Activated T-helper 1 cell treated with anti-CD3 and anti-CD28 coated beads, Interleukin-2, amount 50 U/mL, for 16 hours (primary cell): Measurements from ENCODE around the gene NGLY1.

Source experiments
- DNase-seq, 2 donors: peaks; one replicate each; pipeline ENCODE4 v3.0.0-alpha.2; 2020; ENCODE audit warnings: low read depth in 1 of 2, low spot score in 1 of 2

The NGLY1 gene

DNA sequence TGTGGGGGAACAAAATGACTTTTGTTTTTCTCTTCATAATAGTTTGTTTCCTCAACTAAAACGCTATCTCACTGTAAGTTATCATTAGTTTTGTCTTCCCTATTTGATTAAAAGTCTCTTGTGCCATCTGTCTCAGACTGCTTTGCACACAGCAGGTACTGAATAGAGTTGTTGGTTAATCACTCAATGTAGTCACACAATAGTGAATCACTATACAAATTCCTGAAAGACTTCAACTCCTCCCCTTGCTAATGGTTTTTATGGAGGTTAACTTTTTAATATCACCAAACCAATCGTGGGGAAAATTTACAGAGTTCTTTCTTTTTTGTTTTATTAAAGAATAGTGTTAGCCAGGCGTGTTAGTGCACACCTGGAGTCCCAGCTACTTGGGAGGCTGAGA lies 2.6 kb upstream of the NGLY1 start:
- DNase-seq = no peak

DNA sequence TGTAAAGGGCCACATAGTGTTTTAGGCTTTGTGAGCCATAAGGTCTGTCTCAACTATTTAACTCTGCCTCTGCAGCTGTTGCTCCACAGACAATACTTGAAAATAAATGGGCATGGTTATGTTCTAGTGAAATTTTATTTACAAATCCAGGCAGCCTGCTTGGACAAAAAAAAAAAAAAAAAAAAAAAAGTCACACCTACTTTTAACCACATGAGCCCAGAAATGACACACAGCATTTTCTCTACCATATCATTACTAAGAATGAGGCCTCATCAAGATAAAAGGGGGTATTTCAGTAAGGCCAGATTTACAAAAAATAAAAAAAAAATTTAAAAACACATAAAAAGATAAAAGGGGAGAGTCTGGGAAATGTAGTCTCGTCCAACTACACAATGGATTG lies 1.7 kb upstream of the NGLY1 start:
- DNase-seq = no peak

DNA sequence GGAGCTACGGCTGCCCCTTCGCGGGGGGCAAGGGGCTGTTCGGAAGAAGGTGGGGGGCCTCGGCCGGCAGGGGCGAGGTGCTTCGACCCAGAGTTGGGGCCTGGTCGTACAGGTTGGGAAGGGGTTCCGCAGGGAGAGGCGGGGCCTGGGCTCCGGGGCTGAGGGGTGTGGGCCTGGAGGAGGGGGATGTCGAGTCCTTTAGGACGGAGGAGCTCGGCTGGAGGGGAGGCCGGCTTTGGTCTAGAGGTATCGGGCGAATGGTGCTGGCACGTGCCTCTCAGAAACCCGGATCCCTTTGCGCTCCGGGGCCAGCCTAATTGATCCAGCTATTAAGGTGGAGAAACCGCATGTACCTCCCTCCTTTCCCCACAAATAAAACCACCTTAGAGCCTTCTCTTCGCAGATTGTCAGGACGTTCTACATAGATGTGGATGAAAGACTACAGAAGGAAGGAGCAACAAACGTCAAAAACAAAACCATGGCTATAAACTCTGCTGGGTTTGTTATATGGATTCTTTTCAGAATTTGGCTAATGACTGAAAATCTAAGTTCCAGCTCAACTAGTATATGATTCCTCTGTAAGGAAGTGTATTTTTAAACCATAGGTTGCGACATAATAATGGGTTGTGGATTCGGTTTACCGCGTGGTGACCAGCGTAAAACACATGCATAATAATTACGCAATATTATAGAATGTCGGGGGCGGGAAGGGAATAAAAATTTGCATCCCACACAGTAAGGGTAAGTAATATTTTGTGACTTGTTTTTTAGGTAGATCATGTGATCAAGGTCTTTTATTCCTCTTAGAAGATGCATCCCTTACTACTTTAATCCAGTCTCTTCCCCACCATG lies 644 bp upstream of the NGLY1 start:
- DNase-seq = no peak

DNA sequence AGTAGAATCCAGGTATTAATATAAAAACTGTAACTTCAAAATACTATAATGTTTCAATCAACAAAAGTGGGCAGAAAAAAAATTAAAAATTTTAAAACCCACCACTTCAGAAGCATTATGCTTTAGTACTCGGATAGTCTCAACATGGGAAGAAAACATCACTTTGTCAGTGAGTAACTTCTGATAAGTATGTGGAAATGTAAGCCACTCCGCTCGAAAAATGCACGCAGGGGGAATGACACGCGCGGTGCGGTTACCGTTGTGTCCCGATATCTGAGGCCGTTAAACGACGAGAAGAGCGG lies 656 bp downstream of the NGLY1 start:
- DNase-seq = no peak

DNA sequence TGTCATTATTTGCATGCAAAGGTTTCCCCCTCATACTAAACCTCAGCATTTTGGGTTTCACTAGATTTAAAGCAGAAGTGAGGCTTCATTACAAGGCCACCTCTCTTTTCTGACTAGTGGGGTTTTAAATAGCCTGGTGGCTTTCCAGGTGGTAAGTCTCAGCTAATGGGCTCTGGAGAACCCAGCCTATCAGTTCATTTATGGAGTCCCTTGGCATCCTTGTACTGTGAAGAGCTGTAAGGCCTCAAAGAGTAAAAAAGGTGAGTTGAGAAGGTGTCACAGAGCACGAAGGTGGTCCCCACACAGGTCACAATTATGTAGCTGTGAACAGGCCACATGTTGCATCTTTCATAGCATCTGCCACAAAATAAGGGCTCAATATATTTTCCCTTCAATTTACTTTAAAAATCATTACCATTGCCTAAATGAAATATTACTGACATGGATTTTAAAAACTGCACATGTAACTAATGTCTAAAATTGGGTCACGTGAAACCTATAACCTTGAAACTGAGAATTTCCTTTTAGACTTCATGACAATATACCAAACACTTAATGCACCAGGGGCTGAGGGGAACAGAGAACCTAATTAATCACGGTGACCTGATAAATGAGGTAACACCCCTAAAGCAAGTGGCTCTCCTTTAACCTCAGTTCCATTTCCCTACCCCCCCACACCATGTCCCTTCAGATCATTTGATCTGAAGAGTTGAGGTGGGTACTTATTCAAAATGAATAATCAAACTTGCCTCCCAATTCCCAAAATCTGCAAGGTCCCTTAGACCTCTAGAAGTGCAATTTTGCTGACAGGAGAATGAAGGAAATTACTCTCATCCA lies 1.3 kb downstream of the NGLY1 start:
- DNase-seq = no peak

DNA sequence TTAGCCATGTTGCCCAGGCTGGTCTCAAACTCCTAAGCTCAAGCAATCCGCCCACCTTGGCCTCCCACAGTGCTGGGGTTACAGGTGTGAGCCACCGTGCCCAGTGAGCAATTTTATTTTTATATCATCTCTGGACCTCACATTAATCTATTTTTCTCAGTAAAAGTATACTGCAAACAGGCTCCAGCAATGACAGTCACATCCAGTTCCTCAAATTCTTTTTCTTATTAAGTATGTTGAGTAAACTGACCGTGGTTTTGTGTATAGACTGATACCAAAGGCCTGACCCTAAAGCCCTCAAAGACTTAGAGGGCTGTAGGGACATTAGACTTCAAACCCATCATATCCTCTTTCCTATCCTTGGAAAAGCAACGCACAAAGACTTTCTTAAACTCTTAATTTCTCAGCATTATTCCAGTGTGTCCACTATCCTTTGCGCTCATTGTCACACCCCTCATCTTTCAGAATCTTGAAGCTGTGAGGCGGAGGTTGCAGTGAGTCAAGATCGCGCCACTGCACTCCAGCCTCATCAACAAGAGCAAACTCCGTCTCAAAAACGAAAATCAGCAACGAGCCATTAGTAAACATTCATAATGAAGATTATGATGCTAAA lies 2.0 kb downstream of the NGLY1 start:
- no peak for DNase-seq

DNA sequence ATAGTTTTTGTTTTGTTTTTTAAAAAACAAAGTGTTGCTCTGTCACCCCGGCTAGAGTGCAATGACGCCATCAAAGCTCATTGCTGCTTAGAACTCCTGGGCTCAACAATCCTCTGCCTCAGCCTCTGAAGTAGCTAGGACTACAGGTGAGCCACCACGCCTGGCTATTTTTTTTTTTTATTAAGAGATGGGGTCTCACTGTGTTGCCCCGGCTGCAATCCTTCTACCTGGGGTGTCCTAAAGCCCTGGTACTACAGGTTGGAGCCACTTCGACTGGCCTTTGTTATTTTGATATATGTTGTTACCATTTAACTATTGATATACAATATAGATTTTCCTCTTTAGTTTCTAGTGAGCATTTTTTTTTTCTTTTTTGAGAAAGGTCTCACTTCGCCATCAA lies 2.6 kb downstream of the NGLY1 start:
- DNase-seq = no peak

DNA sequence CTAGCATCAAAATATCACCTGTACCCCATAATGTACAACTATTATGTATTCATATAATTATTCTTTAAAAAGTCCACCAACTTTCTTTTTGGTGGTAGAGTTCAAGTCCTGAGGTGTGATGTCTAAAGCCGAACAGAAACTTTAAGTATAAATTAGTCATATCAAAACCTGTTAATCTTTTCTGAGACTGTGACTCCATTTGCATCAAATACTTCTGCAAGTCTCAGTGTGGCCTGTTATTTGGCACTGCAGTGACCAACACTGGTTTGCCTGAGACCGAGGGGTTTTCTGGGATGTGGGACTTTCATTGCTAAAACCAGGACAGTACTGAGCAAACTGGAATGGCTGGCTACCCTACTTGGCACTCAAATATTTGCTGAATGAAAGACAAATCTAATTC lies 7.3 kb downstream of the NGLY1 start:
- no peak for DNase-seq

DNA sequence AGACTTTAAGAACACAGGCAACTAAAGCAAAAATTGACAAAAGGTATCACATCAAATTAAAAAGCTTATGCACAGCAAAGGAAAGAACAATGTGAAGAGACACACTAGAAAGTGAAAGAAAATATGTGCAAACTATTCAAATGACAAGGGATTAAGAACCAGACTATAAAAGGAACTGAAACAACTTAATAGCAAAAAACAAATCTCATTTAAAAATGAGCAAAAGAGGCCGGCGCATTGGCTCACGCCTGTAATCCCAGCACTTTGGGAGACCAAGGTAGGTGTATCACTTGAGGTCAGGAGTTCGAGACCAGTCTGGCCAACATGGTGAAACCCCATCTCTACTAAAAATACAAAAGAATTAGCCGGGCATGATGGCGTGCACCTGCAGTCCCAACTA lies 14.4 kb downstream of the NGLY1 start:
- no peak for DNase-seq

DNA sequence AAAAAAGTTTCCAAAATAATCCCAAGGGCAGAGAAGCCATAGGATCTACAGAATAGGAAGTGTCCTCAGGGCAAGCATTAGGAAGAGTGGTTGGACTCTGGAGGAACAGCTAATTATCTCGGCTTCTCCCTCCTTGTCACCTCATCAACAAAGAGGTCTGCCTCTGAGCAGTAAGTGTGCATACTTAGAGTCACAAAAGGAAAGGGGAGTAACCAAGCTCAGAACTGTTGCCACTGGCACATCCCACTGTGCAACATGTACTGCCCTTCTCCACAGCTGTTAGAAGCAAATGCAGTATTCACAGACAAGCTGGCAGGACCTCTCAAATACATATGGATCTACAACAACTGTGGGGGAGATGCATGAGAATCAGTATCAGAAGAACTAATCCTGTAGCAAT lies 31.5 kb downstream of the NGLY1 start:
- no peak for DNase-seq

DNA sequence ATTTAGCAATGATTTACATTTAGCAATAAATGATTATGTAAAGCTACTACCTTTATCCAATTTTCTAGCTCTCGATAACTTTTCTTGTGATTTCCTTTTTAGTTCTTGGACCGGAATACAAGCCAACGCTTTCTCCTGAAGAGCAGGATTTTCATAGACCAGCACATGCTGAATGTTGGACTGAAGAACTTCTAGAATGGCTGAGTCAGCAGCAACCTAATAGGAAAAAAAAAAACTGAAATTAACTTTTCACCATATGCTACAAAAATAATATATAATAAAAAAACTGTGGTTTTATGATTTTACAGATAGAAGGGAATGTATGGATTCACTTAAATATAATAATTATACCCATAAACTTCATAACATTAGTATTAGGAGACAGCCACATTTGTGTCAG lies 32.2 kb downstream of the NGLY1 start:
- no peak for DNase-seq

DNA sequence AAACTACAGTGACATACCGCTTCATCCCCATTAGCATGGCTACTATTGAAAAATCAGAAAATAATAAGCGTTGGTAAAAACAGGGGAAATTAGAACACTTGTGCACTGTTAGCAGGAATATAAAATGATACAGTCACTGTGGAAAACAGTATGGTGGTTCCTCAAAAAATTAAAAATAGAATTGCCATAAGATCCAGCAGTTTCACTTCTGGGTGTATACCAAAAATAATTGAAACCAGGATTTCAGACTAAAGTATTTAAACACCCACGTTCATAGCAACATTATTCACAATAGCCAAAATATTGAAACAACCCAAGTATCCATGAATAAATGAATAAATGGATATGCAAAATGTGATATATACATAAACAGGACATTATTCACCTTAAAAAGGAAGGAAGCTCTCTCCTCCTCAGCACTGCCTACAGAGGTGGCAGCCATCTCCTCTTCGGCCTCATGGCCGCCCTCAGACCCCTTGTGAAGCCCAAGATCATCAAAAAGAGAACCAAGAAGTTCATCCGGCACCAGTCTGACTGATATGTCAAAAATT lies 34.1 kb downstream of the NGLY1 start:
- DNase-seq = no peak

DNA sequence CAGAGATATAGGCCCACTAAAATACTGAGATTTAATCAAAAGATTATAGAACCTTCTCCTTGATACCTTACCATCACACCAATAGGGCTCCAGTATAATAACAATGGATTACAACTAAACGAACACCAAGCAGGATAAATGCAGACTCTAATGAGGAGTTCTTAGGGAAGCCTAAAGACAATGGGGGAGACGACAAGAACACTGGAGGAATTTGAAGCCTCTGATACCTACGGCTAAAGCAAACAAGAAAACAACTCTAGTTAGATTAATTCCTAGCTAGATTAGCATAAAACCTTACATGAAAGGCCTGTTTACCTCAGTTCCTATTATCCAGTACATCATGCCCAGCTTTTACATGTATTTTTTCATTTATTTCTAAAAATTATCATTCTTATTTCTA lies 35.1 kb downstream of the NGLY1 start:
- no peak for DNase-seq

DNA sequence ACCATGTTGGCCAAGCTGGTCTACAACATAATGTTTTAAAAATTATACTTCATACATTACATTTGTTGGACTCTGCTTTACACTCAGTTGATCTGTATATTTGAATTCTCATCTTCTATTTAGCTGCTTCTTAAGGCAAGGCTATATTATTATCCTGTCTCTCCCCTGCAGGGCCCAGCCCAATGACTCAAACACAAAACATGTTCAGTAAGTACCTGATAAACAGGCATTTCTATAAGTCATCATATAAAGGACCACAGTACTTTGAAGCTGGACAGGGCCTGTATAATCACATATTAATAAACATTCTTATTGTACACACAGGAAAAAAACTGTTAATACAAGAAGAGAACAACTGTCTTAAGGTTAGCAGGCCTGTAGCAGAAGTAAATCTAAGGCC lies 36.2 kb downstream of the NGLY1 start:
- no peak for DNase-seq

DNA sequence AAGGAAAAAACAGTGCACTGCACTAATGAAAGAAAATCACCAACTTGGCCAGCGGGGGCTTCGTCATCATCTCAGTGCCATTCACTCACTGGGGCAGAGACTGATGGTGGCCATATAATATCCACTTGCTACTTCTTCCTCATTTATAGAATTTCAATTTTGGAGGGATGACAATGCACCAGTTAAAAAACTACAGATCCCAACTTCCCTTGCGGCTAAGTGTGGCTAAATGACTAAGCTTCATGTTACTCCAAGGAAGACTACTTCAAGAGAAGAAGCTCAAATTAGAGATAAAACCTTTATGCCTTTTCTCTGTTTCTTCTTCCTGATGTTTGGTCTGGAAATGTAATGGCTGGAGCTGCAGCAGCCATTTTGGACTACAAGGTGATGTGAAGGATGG lies 38.8 kb downstream of the NGLY1 start:
- DNase-seq = no peak

DNA sequence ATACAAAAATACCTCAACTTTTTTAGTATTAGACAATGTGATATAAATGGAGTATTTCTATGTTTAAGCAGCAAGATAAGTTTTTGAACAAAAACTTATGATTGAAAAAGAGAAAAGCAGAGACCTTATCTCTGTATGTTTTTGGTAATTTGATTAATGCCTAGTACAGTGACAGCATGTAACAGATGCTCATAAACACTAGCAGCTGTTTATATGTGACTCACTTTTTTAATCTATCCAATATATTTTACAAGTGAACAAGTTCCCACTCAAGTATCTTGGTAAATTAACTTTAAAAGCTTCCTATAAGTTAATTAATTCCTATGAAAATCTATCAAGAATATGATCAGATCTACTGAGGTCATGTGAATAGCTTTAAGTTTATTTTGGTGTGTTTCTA lies 55.1 kb downstream of the NGLY1 start:
- DNase-seq = no peak

DNA sequence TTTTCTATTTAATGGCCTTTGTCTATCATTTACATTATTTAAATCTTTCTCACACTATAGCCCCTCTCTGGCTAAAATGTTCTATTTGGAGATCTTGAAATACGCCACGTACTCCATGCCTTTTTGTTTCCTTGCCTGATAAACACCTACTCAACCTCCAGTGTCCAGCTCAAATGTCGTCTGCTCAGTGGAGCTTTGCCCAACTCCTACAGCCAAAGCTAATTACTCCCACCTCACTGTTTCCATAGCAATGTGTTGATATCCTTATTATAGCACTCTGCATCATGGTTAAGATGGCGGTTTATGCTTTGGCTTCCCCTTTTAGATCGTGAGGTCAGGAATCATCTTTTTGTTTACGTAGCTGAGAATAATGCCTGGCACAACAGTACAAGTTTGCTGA lies 55.9 kb downstream of the NGLY1 start:
- no peak for DNase-seq

DNA sequence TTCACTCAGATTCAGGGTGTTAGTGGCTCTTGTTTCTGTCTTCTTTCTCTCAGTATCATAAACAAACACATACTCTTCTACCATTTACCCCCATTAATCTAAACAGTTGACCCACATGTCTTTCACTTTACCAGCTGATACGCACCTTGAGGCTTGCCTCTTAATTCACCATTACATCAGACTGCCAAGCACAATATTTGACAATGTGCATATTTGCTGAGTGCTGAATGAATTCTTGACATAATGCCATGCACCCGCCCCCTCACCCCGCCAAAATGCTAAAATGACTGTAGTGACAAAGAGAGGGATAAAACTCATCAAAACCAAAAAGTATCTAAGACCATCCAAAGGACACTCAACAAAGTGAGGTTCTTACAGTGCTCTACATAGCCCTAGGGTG lies 57.4 kb downstream of the NGLY1 start:
- DNase-seq = no peak

DNA sequence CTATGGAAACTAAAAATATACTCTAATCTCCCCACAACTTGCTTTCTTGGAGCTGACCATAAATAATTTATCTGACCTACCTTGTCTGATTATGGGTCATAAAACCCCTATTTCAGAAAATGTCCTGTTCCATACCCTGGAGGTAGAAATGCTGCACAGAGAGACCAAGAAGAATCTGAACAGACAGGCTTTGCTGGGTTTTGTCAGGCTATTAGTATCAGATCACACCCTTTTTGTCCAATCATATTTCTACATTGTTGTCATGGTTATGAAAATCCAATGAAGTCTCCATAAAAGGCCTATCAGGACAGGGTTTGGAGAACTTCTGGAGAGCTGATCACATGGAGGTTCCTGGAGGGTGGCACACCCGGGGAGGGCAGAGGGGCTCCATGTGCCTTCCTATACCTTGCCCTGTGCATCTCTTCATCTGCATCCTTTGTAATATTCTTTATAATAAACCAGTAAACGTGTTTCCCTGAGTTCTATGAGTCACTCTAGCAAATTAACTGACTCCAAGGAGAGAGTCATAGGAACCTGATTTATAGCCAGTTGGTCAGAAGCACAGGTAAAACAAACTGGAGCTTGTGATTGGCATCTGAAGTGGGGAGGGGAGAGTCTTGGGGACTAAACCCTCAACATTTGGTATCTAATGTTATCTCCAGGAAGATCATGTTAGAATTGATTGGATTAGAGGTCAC lies 58.1 kb downstream of the NGLY1 start:
- DNase-seq = no peak

DNA sequence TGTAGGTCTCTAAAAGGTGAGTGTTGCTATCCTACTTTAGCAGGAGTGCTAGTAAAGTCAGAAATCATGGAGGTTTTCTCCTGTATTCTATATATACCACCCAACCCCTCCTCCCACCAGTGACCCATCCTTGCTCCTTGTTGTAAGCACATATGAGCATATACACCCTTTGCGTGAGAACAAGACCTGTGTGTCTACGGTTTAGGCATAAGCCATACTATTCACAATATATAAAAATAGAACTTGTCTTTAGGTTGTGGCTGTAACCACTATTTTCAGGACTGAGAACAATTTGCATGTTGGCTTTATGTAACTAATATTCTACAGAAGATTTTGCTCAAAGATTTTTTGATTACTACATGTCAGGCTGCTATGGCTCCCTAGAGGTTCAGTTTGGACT lies 59.4 kb downstream of the NGLY1 start:
- no peak for DNase-seq

DNA sequence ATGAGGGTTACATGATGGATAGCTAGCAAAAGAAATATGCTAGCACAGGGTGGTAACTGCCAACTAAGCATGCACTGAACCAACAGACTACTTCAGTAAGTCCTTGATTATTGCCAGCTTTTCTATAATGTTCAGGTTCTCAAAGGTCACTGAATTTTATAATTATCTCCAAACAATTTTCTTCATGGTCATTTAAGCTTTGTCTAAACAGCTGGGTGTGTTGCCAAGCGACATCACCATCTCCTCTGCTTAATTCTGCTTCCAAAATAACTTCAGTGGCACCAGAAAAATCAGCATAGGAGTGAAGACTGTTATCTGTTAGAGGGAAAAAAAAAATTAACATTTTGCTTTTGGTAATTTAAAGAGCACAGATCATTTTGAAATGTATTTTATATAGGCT lies 63.9 kb downstream of the NGLY1 start:
- no peak for DNase-seq
